Hepatocyte (in vitro differentiated cells): ENCODE data around the gene EPS8L3.

Source experiments
- EZH2 ChIP-seq: fragments of 200-600 bp; sonication (generic); IDR thresholded peaks from 2 replicates; pipeline ENCODE4 v1.6.1; 2016; ENCODE audit warnings: antibody characterized with exemption, mild to moderate bottlenecking, borderline replicate concordance
- TF ChIP-seq, protein P1 (sequence below): fragments of 200-600 bp; sonication (generic); IDR thresholded peaks from 2 replicates; pipeline ENCODE4 v1.5.1; 2016; ENCODE audit warnings: antibody characterized with exemption, mild to moderate bottlenecking; ENCODE audit not compliant: poor library complexity

GRCh38 chr1:109704173-109704572 lies 59.5 kb downstream of the EPS8L3 start:
- TF ChIP-seq, protein P1, sequence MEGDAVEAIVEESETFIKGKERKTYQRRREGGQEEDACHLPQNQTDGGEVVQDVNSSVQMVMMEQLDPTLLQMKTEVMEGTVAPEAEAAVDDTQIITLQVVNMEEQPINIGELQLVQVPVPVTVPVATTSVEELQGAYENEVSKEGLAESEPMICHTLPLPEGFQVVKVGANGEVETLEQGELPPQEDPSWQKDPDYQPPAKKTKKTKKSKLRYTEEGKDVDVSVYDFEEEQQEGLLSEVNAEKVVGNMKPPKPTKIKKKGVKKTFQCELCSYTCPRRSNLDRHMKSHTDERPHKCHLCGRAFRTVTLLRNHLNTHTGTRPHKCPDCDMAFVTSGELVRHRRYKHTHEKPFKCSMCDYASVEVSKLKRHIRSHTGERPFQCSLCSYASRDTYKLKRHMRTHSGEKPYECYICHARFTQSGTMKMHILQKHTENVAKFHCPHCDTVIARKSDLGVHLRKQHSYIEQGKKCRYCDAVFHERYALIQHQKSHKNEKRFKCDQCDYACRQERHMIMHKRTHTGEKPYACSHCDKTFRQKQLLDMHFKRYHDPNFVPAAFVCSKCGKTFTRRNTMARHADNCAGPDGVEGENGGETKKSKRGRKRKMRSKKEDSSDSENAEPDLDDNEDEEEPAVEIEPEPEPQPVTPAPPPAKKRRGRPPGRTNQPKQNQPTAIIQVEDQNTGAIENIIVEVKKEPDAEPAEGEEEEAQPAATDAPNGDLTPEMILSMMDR = no peak
- TF ChIP-seq EZH2 = no peak
